Nephron (organoid): ENCODE measurements around the gene PAK1.

Source experiments
- H3K27ac Mint-ChIP-seq, 3 experiments: 2 replicates each; pipeline ENCODE4 v1.8.0; 2020; ENCODE audit warnings: mixed read lengths in 3 of 3, mild to moderate bottlenecking in 2 of 3, moderate library complexity in 1 of 3
- H3K27me3 Mint-ChIP-seq: 2 replicates; pipeline ENCODE4 v1.8.0; 2021; ENCODE audit warnings: low read depth, mild to moderate bottlenecking, moderate library complexity, mixed read lengths
- H3K36me3 Mint-ChIP-seq: 2 replicates; pipeline ENCODE4 v1.8.0; 2020; ENCODE audit warnings: low read depth, mixed read lengths
- H3K4me1 Mint-ChIP-seq: 2 replicates; pipeline ENCODE4 v1.8.0; 2020; ENCODE audit warnings: mixed read lengths
- H3K4me3 Mint-ChIP-seq, 3 experiments: 2 replicates each; pipeline ENCODE4 v1.8.0; 2020; ENCODE audit warnings: mild to moderate bottlenecking in 3 of 3, mixed read lengths in 3 of 3, moderate library complexity in 2 of 3
- H3K9me3 Mint-ChIP-seq: 2 replicates; pipeline ENCODE4 v1.8.0; 2020; ENCODE audit warnings: mixed read lengths
- TF ChIP-seq, protein P1 (sequence below), 3 experiments: fragments of 200-600 bp; sonication (generic); IDR thresholded peaks; one replicate each; pipeline ENCODE4 v1.5.0; 2021; ENCODE audit warnings: antibody characterized with exemption in 3 of 3; ENCODE audit not compliant: unreplicated experiment in 3 of 3

Gene PAK1

DNA sequence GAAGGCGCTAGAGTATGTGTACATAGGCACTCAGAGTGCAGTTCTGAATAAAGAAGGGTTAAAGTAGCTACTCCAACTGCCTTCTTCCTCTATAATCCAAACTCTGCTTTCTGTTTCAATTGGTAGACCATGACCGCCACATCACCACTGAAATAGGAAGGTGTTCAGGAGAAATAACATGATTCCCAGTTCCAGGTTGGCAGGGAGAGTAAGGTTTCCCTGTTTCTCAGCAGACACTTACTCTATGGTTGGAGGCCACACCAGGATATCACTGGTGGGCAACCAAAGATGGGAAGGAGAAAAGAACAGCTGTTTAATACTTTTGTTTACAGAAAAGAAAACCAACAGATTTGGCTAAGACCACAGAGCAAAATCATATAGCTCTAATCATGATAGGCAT lies 37.9 kb downstream of the PAK1 start:
- no peaks in the 10 kb centered on the region for H3K36me3 Mint-ChIP-seq
- H3K27me3 Mint-ChIP-seq = no peaks in the 10 kb centered on the region
- TF ChIP-seq, protein P1, sequence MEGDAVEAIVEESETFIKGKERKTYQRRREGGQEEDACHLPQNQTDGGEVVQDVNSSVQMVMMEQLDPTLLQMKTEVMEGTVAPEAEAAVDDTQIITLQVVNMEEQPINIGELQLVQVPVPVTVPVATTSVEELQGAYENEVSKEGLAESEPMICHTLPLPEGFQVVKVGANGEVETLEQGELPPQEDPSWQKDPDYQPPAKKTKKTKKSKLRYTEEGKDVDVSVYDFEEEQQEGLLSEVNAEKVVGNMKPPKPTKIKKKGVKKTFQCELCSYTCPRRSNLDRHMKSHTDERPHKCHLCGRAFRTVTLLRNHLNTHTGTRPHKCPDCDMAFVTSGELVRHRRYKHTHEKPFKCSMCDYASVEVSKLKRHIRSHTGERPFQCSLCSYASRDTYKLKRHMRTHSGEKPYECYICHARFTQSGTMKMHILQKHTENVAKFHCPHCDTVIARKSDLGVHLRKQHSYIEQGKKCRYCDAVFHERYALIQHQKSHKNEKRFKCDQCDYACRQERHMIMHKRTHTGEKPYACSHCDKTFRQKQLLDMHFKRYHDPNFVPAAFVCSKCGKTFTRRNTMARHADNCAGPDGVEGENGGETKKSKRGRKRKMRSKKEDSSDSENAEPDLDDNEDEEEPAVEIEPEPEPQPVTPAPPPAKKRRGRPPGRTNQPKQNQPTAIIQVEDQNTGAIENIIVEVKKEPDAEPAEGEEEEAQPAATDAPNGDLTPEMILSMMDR (IDR thresholded peaks at IDR 0.05; ENCODE audit: unreplicated experiment in 3 of 3) = no peak
- H3K4me3 Mint-ChIP-seq = no peak overlapping the region
- no peaks in the 10 kb centered on the region for H3K9me3 Mint-ChIP-seq
- no peaks in the 10 kb centered on the region for H3K4me1 Mint-ChIP-seq
- H3K27ac Mint-ChIP-seq = no peak overlapping the region

DNA sequence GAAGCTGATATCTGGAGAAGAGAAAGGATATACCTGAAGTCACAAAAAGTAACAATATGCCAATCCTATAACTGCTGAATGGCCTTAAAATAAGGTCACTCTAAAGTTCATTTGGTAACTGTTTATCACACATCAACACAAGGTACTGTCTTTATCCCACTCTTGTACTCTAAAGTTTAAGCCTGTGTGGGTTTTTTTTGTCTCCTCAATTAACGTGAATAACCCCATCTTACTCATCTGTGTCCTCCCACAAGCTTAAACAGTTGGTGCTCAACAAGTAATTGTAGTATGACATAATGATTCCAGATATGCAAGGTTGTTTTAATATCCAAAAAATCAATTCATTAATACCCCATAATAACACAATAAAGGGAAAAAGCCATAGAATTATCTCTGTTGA lies 42.1 kb downstream of the PAK1 start:
- Mint-ChIP-seq H3K9me3 (no peaks in the 10 kb centered on the region), H3K27ac (no peak overlapping the region), H3K27me3 (no peaks in the 10 kb centered on the region), H3K4me1 (no peaks in the 10 kb centered on the region), H3K4me3 (no peak overlapping the region), H3K36me3 (no peaks in the 10 kb centered on the region)
- TF ChIP-seq, protein P1 (IDR thresholded peaks at IDR 0.05; ENCODE audit: unreplicated experiment in 3 of 3) = no peak

DNA sequence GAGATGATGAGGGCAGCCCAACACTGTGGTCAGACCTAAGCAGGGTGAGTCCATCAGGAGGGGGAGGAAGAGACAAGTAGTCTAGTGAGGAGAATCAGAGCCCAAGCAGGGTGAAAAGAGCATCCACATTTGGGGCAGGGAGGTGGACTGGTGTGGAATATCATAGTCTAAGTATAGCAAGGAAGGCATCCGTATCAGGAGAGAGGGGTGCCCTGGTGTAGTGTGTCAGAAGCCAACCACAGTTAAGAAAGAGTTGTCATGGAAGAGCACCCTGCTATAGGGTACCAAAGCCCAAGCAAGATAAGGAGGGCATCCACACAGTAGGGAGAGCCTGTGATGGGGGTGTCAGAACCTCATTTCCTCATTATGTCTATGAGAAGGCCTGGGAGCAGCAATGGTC lies 45.3 kb downstream of the PAK1 start:
- Mint-ChIP-seq H3K4me1 (no peaks in the 10 kb centered on the region), H3K27ac (no peak overlapping the region), H3K4me3 (no peak overlapping the region), H3K36me3 (no peaks in the 10 kb centered on the region), H3K27me3 (no peaks in the 10 kb centered on the region), H3K9me3 (no peaks in the 10 kb centered on the region)
- TF ChIP-seq, protein P1 (IDR thresholded peaks at IDR 0.05; ENCODE audit: unreplicated experiment in 3 of 3) = no peak

DNA sequence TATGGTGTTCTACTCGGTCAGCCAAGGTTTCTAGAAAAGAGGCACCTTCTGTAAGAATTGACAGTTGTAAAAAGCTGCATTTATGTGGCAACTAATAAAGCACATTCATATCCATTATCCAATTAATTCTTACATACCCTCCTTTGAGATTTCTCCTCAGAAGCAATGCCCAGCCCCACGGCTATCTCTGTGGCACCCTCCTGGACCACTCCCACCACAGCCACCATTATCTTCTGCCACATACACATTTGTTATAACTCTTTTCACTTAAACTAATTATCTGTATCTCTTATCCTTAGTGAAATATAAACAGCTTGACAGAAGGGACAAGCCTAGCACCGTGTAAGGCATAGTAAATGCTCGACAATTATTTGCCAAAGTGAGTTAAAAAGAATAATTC lies 48.5 kb downstream of the PAK1 start:
- Mint-ChIP-seq H3K4me1 (no peaks in the 10 kb centered on the region), H3K27me3 (no peaks in the 10 kb centered on the region)

DNA sequence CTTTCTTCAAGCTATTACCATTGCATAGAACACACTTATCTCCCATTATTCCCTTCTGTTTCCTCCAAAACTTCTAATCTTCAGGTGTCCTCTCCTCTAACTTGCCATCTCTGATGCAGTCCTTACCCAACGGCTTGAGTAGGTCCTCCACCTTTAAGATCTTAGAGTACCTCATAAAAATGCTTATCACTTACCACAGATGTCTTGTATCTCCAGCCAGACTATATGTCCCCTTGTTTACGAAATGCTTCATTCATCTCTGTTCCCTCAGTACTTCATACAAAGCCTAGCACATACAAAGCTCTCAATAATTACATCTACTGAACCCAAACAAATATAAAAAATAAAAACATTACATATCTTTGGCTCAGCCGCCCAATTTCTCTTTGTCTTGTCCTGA lies 49.2 kb downstream of the PAK1 start:
- Mint-ChIP-seq H3K9me3 (no peaks in the 10 kb centered on the region), H3K27ac (no peak overlapping the region), H3K4me1 (no peaks in the 10 kb centered on the region), H3K4me3 (no peak overlapping the region), H3K36me3 (no peaks in the 10 kb centered on the region), H3K27me3 (no peaks in the 10 kb centered on the region)
- TF ChIP-seq, protein P1 (IDR thresholded peaks at IDR 0.05; ENCODE audit: unreplicated experiment in 3 of 3) = no peak

More for the DNA sequence above, 48.5 kb downstream of the PAK1 start:
- Mint-ChIP-seq H3K27ac (no peak overlapping the region), H3K36me3 (no peaks in the 10 kb centered on the region), H3K4me3 (no peak overlapping the region), H3K9me3 (no peaks in the 10 kb centered on the region)
- TF ChIP-seq, protein P1 (IDR thresholded peaks at IDR 0.05; ENCODE audit: unreplicated experiment in 3 of 3) = no peak

DNA sequence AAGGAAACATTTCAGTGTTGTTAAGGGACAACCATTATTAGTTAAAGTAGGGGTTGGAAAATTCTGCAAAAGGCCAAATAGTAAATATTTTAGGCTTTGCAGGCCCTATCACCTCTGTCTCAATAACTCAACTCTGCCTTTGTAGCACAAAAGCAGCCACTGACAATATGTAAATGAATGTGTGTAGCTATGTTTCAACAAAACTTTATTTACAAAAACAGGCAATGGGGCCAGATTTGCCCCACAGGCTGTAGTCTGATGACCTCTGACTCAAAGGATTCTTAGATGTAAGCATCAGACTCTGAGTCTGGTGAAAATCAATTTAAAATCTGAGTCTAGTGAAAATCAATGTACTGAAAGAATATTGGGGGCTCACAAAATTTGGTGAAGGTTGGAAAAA lies 50.3 kb downstream of the PAK1 start:
- Mint-ChIP-seq H3K36me3 (no peaks in the 10 kb centered on the region), H3K4me3 (no peak overlapping the region), H3K9me3 (no peaks in the 10 kb centered on the region), H3K4me1 (peaks cover 10% of the 10 kb centered on the region), H3K27ac (no peak overlapping the region), H3K27me3 (no peaks in the 10 kb centered on the region)
- TF ChIP-seq, protein P1 (IDR thresholded peaks at IDR 0.05; ENCODE audit: unreplicated experiment in 3 of 3) = no peak
